ENCODE measurements around the gene LIX1.
"Not testable (repeated sequence)": the region's sequence is repeated elsewhere in the genome, so short reads cannot be mapped to it uniquely, and the experiment has no call there.

LIX1 gene

DNA sequence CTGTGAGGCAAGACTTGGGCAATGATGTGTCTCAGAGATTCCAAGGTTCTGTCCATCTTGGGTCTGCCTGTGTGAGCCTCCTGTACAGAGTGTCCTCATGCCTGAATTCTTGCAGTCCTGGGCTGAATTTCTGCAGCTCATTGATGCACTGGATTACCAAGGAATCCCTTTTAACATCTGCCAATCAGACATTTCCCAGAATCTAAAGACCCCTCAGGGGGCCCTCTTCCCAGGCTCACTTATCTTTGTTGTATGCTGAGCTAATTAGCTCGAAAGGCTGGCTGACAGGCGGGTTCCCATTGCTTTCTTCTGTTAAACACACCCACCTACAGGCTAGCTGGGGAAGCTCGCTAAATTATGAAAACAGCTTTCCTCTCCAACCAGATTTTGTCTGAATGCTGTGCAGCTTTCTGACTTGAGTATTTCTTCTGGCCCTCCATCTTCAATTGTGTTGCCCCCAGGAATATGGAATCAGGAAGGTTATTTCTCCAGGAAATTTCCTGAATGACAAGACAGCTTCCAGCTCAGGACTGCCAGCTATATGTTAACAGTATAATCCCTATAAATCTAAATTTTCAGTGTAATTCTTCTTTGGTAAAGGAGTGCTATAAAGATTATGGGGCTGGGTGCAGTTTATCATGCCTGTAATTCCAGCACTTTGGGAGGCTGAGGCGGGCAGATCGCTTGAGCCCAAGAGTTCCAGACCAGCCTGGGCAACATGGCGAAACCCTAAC lies at the start of gene LIX1:
Gene LIX1 (minus strand): TSS at position 91 of the 734 bp plus-strand sequence. CDS start 35 bp downstream, at position 56.
- no peak for FAIRE-seq
- DNase-seq (ENCODE audit: low spot score), result peak; percentile 45

GRCh38 chr5:97191893-97192292 lies 49.5 kb upstream of the LIX1 start:
- FAIRE-seq, result no peak
- no peak for DNase-seq (ENCODE audit: low spot score)

- DNase-seq (ENCODE audit: low spot score); FAIRE-seq: not testable (repeated sequence)
These were observed 47.1 kb upstream of the LIX1 start for GRCh38 chr5:97189523-97189922.

GRCh38 chr5:97183930-97184213 lies 41.5 kb upstream of the LIX1 start:
- DNase-seq (ENCODE audit: low spot score), result no peak
- no peak for FAIRE-seq

- FAIRE-seq (no peak), DNase-seq (ENCODE audit: low spot score) (peak; percentile 92)
These were observed 40.9 kb upstream of the LIX1 start, which contains the start of gene RIOK2 for GRCh38 chr5:97183100-97183929. Gene RIOK2 (minus strand): TSS chr5:97183247. CDS start chr5:97183191, 56 bp downstream.

- FAIRE-seq (no peak), DNase-seq (ENCODE audit: low spot score) (no peak)
These were observed 40.2 kb upstream of the LIX1 start for GRCh38 chr5:97182571-97183099.

DNA sequence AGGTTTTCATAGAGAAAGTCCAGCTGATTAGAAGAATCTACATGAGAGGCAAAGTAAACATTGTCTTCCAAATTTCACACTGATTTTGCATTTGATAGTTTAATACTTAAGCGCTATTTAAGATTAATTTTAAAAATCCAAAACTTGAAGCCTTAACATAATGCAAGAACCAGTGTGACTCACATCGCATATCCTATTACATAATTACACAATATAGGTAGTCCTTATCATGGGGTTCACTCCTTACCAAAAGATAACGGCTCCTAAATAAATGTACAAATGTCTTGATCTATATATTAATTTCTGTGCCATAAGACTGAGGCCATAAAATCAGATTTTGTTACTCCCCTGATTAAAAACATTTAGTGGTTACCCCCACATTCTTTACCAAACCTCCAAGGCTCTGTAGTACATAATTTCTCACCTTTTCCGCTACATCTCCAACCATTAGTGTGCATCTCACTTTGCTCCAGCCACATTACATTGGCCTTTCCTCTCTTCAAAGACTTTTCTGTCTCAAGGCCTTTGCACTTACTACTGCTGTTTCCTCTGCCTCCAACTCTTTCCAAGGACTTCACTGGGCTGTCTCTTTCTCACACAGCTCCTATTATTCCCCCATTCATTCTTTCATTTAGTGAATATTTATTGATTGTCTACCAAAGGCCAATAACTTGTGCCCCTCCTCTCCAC lies 39.6 kb upstream of the LIX1 start:
- FAIRE-seq, result no peak

GRCh38 chr5:97179457-97179856 lies 37.0 kb upstream of the LIX1 start:
- FAIRE-seq; DNase-seq (ENCODE audit: low spot score): not testable (repeated sequence)

More for the DNA sequence above, 39.6 kb upstream of the LIX1 start:
- no peak for DNase-seq (ENCODE audit: low spot score)

DNA sequence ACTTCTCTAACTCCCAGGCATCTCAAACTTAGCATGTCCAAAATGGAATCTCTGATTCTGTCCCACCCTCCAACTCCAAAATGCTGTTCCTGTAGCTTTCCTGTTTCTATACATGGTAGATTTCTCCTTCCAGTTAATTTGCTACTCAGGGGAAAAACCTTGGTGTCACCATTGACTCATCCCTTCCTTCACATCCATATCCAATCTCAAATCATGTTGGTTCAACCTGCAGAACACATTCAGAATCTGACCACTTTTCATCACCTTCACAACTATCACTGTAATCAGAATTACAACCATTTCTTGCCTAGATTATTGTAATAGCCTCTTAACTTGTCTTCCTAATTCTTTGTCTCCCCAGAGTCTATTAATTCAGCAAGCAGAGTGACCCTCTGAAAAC lies 29.8 kb upstream of the LIX1 start:
- FAIRE-seq (no peak), DNase-seq (ENCODE audit: low spot score) (no peak)

GRCh38 chr5:97171703-97172102 lies 29.3 kb upstream of the LIX1 start:
- FAIRE-seq (no peak), DNase-seq (ENCODE audit: low spot score) (no peak)

- DNase-seq (ENCODE audit: low spot score) (no peak), FAIRE-seq (no peak)
These were observed 25.0 kb upstream of the LIX1 start for GRCh38 chr5:97167435-97167834.

- DNase-seq (ENCODE audit: low spot score), result no peak
- no peak for FAIRE-seq
These were observed 23.3 kb upstream of the LIX1 start for GRCh38 chr5:97165726-97166125.

GRCh38 chr5:97164846-97165245 lies 22.4 kb upstream of the LIX1 start:
- DNase-seq (ENCODE audit: low spot score), result no peak
- FAIRE-seq, result no peak

DNA sequence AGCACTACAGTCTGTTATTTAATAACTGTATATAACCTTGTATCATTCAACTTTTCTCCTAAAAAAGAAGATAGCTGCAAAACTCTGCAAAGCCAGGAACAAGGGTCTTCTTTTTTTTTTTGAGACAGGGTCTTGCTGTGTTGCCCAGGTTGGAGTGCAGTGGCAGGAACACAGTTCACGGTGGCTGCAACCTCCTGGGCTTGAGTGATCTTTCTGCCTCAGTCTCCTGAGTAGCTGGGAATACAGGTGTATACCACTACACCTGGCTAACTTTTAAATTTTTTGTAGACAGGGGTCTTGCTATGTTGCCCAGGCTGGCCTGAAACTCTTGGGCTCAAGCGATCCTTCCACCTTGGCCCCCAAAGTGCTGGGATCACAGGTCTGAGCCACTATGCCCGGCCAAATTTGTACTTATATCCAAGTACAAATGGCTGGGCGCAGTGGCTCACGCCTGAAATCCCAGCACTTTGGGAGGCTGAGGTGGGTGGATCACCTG lies 21.4 kb upstream of the LIX1 start:
- no peak for DNase-seq (ENCODE audit: low spot score)
- FAIRE-seq, result no peak

DNA sequence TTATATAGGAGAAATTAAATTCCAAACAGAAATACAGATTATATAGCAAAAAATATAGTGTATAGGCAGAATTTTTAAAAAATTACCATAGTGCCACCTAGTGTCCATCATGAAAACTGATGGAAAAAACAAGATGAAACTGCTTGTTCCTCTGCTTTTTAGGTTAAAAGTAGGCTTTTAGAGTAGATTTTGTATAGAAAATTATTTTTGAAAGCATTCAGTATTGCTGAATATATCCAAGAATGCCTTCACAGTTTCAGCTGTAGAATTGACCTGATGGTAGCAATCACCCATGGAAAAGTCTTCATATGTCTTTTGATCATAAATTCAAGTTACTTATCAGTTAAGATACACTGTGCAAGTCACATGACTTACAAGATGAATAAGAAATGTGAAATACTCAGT lies 21.0 kb upstream of the LIX1 start:
- DNase-seq (ENCODE audit: low spot score) (no peak), FAIRE-seq (no peak)

DNA sequence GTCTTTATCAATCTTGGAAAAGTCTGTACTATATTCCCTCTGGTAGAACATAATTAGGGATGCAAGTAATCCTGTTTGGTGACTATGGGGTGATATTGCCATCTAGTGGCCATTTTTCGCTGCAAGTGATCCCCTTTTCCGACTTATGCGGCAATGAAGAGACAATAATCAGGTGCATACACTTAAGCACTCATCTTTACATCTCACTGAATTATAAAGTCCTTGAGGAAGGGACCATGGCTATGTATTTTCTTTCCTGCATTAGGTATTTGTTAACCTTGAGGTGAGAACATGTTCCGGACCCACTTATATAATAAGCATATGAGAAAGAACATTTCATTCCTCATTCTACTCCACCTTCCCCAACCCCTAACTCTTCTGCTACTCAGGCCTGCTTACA lies 19.6 kb upstream of the LIX1 start:
- DNase-seq (ENCODE audit: low spot score) (peak; percentile 42), FAIRE-seq (peak; percentile 27)

GRCh38 chr5:97157689-97158088 lies 15.3 kb upstream of the LIX1 start:
- DNase-seq (ENCODE audit: low spot score) (no peak), FAIRE-seq (no peak)

DNA sequence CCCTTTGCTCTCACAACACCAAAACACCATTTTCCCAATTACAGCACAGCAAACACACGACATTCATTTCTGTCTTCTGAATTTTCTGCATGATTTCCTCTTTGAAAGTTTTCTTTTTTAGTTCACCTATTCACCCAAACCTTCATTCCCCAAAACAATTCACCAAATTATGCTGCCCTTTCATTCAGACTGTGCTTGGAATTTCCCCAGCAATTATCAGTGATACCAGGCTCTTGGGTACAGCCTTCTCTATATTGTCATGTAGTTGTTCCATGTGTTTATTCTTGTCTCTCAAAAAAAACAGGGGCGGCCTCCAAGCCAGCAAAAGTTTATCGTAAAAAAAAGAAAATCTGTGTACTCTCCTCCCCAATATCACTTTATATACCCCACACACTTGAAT lies 9.0 kb upstream of the LIX1 start:
- DNase-seq (ENCODE audit: low spot score) (no peak), FAIRE-seq (no peak)

DNA sequence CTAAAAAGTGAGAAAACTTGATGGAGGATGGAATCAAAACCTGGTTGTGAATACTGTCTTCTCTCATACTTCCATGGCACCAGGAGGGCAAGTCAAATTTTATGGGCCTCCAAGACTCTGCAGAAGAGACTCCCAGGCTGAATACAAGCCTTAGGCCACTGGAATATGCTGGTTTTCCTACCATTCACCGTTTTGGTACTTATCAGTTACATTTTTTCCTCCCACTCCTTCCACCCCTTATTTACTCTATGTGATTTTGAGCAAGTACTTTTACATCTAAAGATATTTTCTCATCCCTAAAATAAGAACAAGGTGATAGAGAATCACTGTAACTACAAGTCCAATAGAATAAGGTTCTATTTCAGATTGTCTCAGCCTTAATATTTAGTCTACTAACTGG lies 8.0 kb upstream of the LIX1 start:
- DNase-seq (ENCODE audit: low spot score) (no peak), FAIRE-seq (no peak)

GRCh38 chr5:97149709-97150108 lies 7.3 kb upstream of the LIX1 start:
- FAIRE-seq, result no peak
- DNase-seq (ENCODE audit: low spot score), result no peak

- FAIRE-seq, result no peak
- DNase-seq (ENCODE audit: low spot score), result no peak
These were observed 5.9 kb upstream of the LIX1 start for GRCh38 chr5:97148288-97148687.

GRCh38 chr5:97143704-97144103 lies 1.3 kb upstream of the LIX1 start:
- FAIRE-seq (no peak), DNase-seq (ENCODE audit: low spot score) (no peak)
